Spleen (tissue), 11 donors: ENCODE measurements around the gene TEX54. TPM values are rescaled to one million over a fixed set of nuclear protein-coding genes. Genes with fewer than 3 reads are reported as not detected.
A peak's percentile ranks its signal among the peaks of the same experiment; 100 is the strongest.

ENCODE experiments used
- DNase-seq: peaks from one replicate; pipeline ENCODE4 v3.0.0-alpha.2; 2020
- H3K27ac ChIP-seq, 8 donors: fragments of 200-600 bp; sonication (generic) in 7 of 8; 1 replicate in 4 of 8; 2 replicates in 4 of 8; pipeline versions ENCODE4 v1.5.0 to v1.8.0; 2016 to 2021; ENCODE audit warnings: inconsistent platforms in 4 of 8, mild to moderate bottlenecking in 4 of 8, moderate library complexity in 1 of 8
- H3K27me3 ChIP-seq, 7 donors: fragments of 200-600 bp; sonication (generic) in 6 of 7; replicated peaks in 1 of 7; 1 replicate in 4 of 7; 2 replicates in 3 of 7; pipeline versions ENCODE4 v1.5.0 to v1.8.0; 2016 to 2021; ENCODE audit warnings: inconsistent platforms in 3 of 7, mild to moderate bottlenecking in 1 of 7
- H3K36me3 ChIP-seq, 6 donors: fragments of 200-600 bp; sonication (generic) in 5 of 6; 1 replicate in 4 of 6; 2 replicates in 2 of 6; pipeline versions ENCODE4 v1.5.0 to v1.8.0; 2016 to 2021; ENCODE audit warnings: inconsistent platforms in 2 of 6
- H3K4me1 ChIP-seq, 6 donors: fragments of 200-600 bp; sonication (generic) in 5 of 6; 1 replicate in 3 of 6; 2 replicates in 3 of 6; pipeline versions ENCODE4 v1.5.0 to v1.8.0; 2016 to 2021; ENCODE audit warnings: inconsistent platforms in 3 of 6
- H3K4me3 ChIP-seq, 8 donors: fragments of 200-600 bp; sonication (generic) in 7 of 8; 1 replicate in 4 of 8; 2 replicates in 4 of 8; pipeline versions ENCODE4 v1.5.0 to v1.8.0; 2016 to 2021; ENCODE audit warnings: inconsistent platforms in 4 of 8, mild to moderate bottlenecking in 4 of 8, moderate library complexity in 2 of 8
- H3K9me3 ChIP-seq, 8 donors: fragments of 200-600 bp; sonication (generic) in 7 of 8; 1 replicate in 4 of 8; 2 replicates in 4 of 8; pipeline versions ENCODE4 v1.5.0 to v1.8.0; 2016 to 2021; ENCODE audit warnings: inconsistent platforms in 4 of 8
- CTCF ChIP-seq, 11 experiments: fragments of 200-600 bp in 7 of 11; fragments of 450-650 bp in 4 of 11; sonication (generic) in 4 of 11; IDR thresholded peaks in 8 of 11; conservative IDR thresholded peaks in 3 of 11; 1 replicate in 7 of 11; 2 replicates in 4 of 11; pipeline versions ENCODE4 v1.4.0 to v1.8.0; 2016 to 2021; ENCODE audit warnings: antibody characterized with exemption in 11 of 11, inconsistent platforms in 4 of 11, mild to moderate bottlenecking in 1 of 11
- POLR2A ChIP-seq, 3 donors: fragments of 450-650 bp; IDR thresholded peaks; one replicate each; pipeline ENCODE4 v1.5.1; 2017; ENCODE audit warnings: antibody characterized with exemption in 3 of 3, mild to moderate bottlenecking in 1 of 3
- POLR2AphosphoS5 ChIP-seq, 3 donors: sonication (generic); formaldehyde crosslinking; IDR thresholded peaks; one replicate each; pipeline ENCODE4 v1.5.1; 2017; ENCODE audit warnings: antibody characterized with exemption in 3 of 3
- WGBS, 5 donors: extraction: QIAGEN DNeasy Blood & Tissue Kit in 3 of 5; methylation state at CpG; one replicate each; pipeline versions ENCODE4 v1.1.5 to v1.1.7; 2013 to 2018; 5-methylcytosine and 5-hydroxymethylcytosine counted together
- intact Hi-C: fragments of 100-400 bp; cut with DNase I; formaldehyde crosslinking; loops from one replicate; pipeline ENCODE4 v1.15.0; 2023; ENCODE audit warnings: low total_unique reads
- polyA plus RNA-seq, 3 donors: library from polyadenylated mRNA; stranded (reverse); fragments of 200-250 nt; gene quantifications; one replicate each; pipeline ENCODE4 v1.2.1, GENCODE V29; 2013
- total RNA-seq, 7 donors: library from RNA; depleted of rRNA in 3 of 7; stranded (reverse); fragments of >200 nt in 3 of 7; fragmentation: NEBNext Ultra II Directional in 4 of 7; extraction: Animal tissue kit (Norgen Biotek cat#: 25700) in 4 of 7; gene quantifications; one replicate each; pipeline versions ENCODE4 v1.1.0 to v1.2.1, GENCODE V29; 2016 to 2021
- donor health status: healthy with polysubstance abuse.
- donor health status: DM: no; HTN: no; CAD: no; lungs with moderate emphysema.
- donor health status: DM: no; HTN: no; CAD: no.
- donor health status: Bipolar disorder and iron deficiency.
- donor health status: healthy.
- donor health status: DM: no; HTN: no; CAD: no.
- donor health status: DM: yes; HTN: yes; CAD: no.

TEX54 gene
- total and polyA plus RNA-seq, 10 donors, result not detected

- no peak for TF ChIP-seq POLR2A (IDR thresholded peaks at IDR 0.05)
- TF ChIP-seq CTCF (IDR thresholded peaks at IDR 0.05 in 8 of 11, conservative IDR thresholded peaks at IDR 0.05 in 3 of 11), result no peak
- peak in 1 of 3 donors; percentile 10 for TF ChIP-seq POLR2AphosphoS5 (IDR thresholded peaks at IDR 0.05)
- H3K4me1 ChIP-seq, result peaks cover 17 to 50% (median 38%) of the 10 kb centered on the region in 6 donors
- WGBS, 5 donors, result 62 to 74% (median 71%) methylated on average over 15 of the region's 15 CpGs
- intact Hi-C loops, result no loop called here
- no peak overlapping the region for H3K4me3 ChIP-seq
- peak overlapping the region in 4 of 8 donors; percentile 13 to 42 (median 23) for H3K27ac ChIP-seq
- H3K27me3 ChIP-seq, result no peaks in the 10 kb centered on the region
- DNase-seq, result peak; percentile 44
- peaks cover 0 to 39% (median 33%) of the 10 kb centered on the region in 6 donors for H3K36me3 ChIP-seq
- H3K9me3 ChIP-seq, result no peaks in the 10 kb centered on the region
Observed at GRCh38 chr11:62850911-62851806, 18.5 kb upstream of the TEX54 start.

- intact Hi-C loops, result no loop called here
- Histone ChIP-seq H3K9me3 (no peaks in the 10 kb centered on the region), H3K27ac (no peak overlapping the region), H3K4me1 (peaks cover 5 to 23% (median 17%) of the 10 kb centered on the region in 6 donors), H3K4me3 (no peak overlapping the region), H3K27me3 (no peaks in the 10 kb centered on the region), H3K36me3 (peaks cover 0 to 19% (median 17%) of the 10 kb centered on the region in 6 donors)
- TF ChIP-seq CTCF (IDR thresholded peaks at IDR 0.05 in 8 of 11, conservative IDR thresholded peaks at IDR 0.05 in 3 of 11) (no peak), POLR2AphosphoS5 (IDR thresholded peaks at IDR 0.05) (no peak), POLR2A (IDR thresholded peaks at IDR 0.05) (no peak)
- DNase-seq, result no peak
- 89 to 100% (median 93%) methylated on average over 1 of the region's 1 CpG for WGBS, 5 donors
Observed at GRCh38 chr11:62847767-62848314, 15.2 kb upstream of the TEX54 start.

- Histone ChIP-seq H3K27me3 (no peaks in the 10 kb centered on the region), H3K36me3 (peaks cover 0 to 2% (median 1%) of the 10 kb centered on the region in 6 donors), H3K27ac (no peak overlapping the region), H3K4me3 (no peak overlapping the region), H3K9me3 (no peaks in the 10 kb centered on the region), H3K4me1 (peaks cover 6 to 20% (median 14%) of the 10 kb centered on the region in 6 donors)
- no peak for DNase-seq
- intact Hi-C loops, result no loop called here
- 87 to 94% (median 87%) methylated on average over 3 of the region's 3 CpGs for WGBS, 5 donors
- TF ChIP-seq POLR2A (IDR thresholded peaks at IDR 0.05), result no peak
- TF ChIP-seq POLR2AphosphoS5 (IDR thresholded peaks at IDR 0.05), result no peak
- TF ChIP-seq CTCF (IDR thresholded peaks at IDR 0.05 in 8 of 11, conservative IDR thresholded peaks at IDR 0.05 in 3 of 11), result no peak
Observed at GRCh38 chr11:62846177-62846576, 13.5 kb upstream of the TEX54 start.

GRCh38 chr11:62844154-62844553 is 11.5 kb upstream of the TEX54 start:
- H3K27me3 ChIP-seq, result no peaks in the 10 kb centered on the region
- 94 to 99% (median 97%) methylated on average over 3 of the region's 3 CpGs for WGBS, 5 donors
- peaks cover 6 to 25% (median 19%) of the 10 kb centered on the region in 6 donors for H3K4me1 ChIP-seq
- intact Hi-C loops, result no loop called here
- no peak for TF ChIP-seq CTCF (IDR thresholded peaks at IDR 0.05 in 8 of 11, conservative IDR thresholded peaks at IDR 0.05 in 3 of 11)
- TF ChIP-seq POLR2A (IDR thresholded peaks at IDR 0.05), result no peak
- no peak for TF ChIP-seq POLR2AphosphoS5 (IDR thresholded peaks at IDR 0.05)
- no peak for DNase-seq
- no peaks in the 10 kb centered on the region for H3K9me3 ChIP-seq
- no peak overlapping the region for H3K27ac ChIP-seq
- H3K36me3 ChIP-seq, result no peaks in the 10 kb centered on the region
- H3K4me3 ChIP-seq, result no peak overlapping the region
